WTC11 (cell line): Measurements from ENCODE around the gene MRPS23. TPM values are rescaled to one million over a fixed set of nuclear protein-coding genes. Genes with fewer than 3 reads are reported as not detected.
A peak's percentile ranks its signal among the peaks of the same experiment; 100 is the strongest.

ENCODE experiments used
- ATAC-seq: fragments of 200-7000 bp; cut with Tn5 transposase; 2 replicates; pipeline ENCODE4 v1.10.0; 2021; ENCODE audit warnings: mild to moderate bottlenecking, moderate library complexity
- CTCF ChIA-PET: fragments of 300-600 bp; sonication (Branson Sonifier 250); formaldehyde crosslinking; loops from one replicate; lab custom pipeline; 2021; ENCODE audit warnings: antibody characterized with exemption; lab: Charles Lee
- POLR2A ChIA-PET: fragments of 350-600 bp; sonication (Branson Sonifier 250); formaldehyde crosslinking; loops from one replicate; lab custom pipeline; 2021; ENCODE audit warnings: antibody characterized with exemption; lab: Charles Lee
- DNase-seq: peaks from one replicate; pipeline ENCODE4 v3.0.0; 2021; ENCODE audit warnings: low spot score
- H3K27ac Mint-ChIP-seq: 2 replicates; pipeline ENCODE4 v1.8.0; 2021; ENCODE audit warnings: mixed read lengths
- H3K27me3 Mint-ChIP-seq: 2 replicates; pipeline ENCODE4 v1.8.0; 2021; ENCODE audit warnings: low read depth, mild to moderate bottlenecking, moderate library complexity, mixed read lengths
- H3K36me3 Mint-ChIP-seq: 2 replicates; pipeline ENCODE4 v1.8.0; 2021; ENCODE audit warnings: mixed read lengths
- H3K4me1 Mint-ChIP-seq: 2 replicates; pipeline ENCODE4 v1.8.0; 2022; ENCODE audit warnings: mixed read lengths
- H3K4me3 Mint-ChIP-seq: 2 replicates; pipeline ENCODE4 v1.8.0; 2021; ENCODE audit warnings: mild to moderate bottlenecking, moderate library complexity, mixed read lengths
- H3K9me3 Mint-ChIP-seq: 2 replicates; pipeline ENCODE4 v1.8.0; 2021; ENCODE audit warnings: mixed read lengths
- EMX1 ChIP-seq: fragments of 250-450 bp; sonication (Bioruptor Pico); IDR thresholded peaks from 2 replicates; pipeline ENCODE4 v1.8.0; 2021; ENCODE audit warnings: mild to moderate bottlenecking
- FOXJ3 ChIP-seq: sonication (generic); formaldehyde crosslinking; IDR thresholded peaks from 2 replicates; pipeline ENCODE4 v1.9.0; 2021; ENCODE audit warnings: missing genetic modification reagents, mild to moderate bottlenecking, borderline replicate concordance
- GRHL2 ChIP-seq: fragments of 250-450 bp; sonication (Bioruptor Pico); IDR thresholded peaks from 2 replicates; pipeline ENCODE4 v1.8.0; 2022; ENCODE audit warnings: mild to moderate bottlenecking, moderate library complexity; ENCODE audit not compliant: insufficient replicate concordance, severe bottlenecking
- GTF2I ChIP-seq: fragments of 250-450 bp; sonication (Bioruptor Pico); conservative IDR thresholded peaks from 2 replicates; pipeline ENCODE4 v1.4.0; 2021; ENCODE audit warnings: mild to moderate bottlenecking
- MYBL2 ChIP-seq: sonication (generic); formaldehyde crosslinking; IDR thresholded peaks from 2 replicates; pipeline ENCODE4 v1.8.1; 2023; ENCODE audit warnings: mild to moderate bottlenecking, moderate library complexity, missing genetic modification reagents
- NR3C1 ChIP-seq: sonication (generic); formaldehyde crosslinking; conservative IDR thresholded peaks from 2 replicates; pipeline ENCODE4 v1.8.1; 2023; ENCODE audit warnings: low read depth, mild to moderate bottlenecking, missing genetic modification reagents
- SMAD3 ChIP-seq: sonication (generic); formaldehyde crosslinking; IDR thresholded peaks from 2 replicates; pipeline ENCODE4 v1.8.0; 2022; ENCODE audit warnings: missing genetic modification reagents, mild to moderate bottlenecking, borderline replicate concordance
- SOX15 ChIP-seq: fragments of 250-450 bp; sonication (Bioruptor Pico); IDR thresholded peaks from 2 replicates; pipeline ENCODE4 v1.9.0; 2021; ENCODE audit warnings: mild to moderate bottlenecking
- SP1 ChIP-seq: sonication (generic); formaldehyde crosslinking; conservative IDR thresholded peaks from 2 replicates; pipeline ENCODE4 v1.8.1; 2022; ENCODE audit warnings: missing genetic modification reagents
- ZNF232 ChIP-seq: sonication (generic); formaldehyde crosslinking; IDR thresholded peaks from 2 replicates; pipeline ENCODE4 v1.8.0; 2022; ENCODE audit warnings: mild to moderate bottlenecking, missing genetic modification reagents
- ZNF317 ChIP-seq: sonication (generic); formaldehyde crosslinking; IDR thresholded peaks from 2 replicates; pipeline ENCODE4 v1.8.1; 2023; ENCODE audit warnings: low read depth, mild to moderate bottlenecking, moderate library complexity, missing genetic modification reagents, borderline replicate concordance
- total RNA-seq: library from RNA; stranded (reverse); gene quantifications from 3 replicates; pipeline ENCODE4 v1.2.3, GENCODE V29; 2021
- TF ChIP-seq, protein P1 (sequence below): sonication (generic); formaldehyde crosslinking; IDR thresholded peaks from 2 replicates; pipeline ENCODE4 v1.8.1; 2023; ENCODE audit warnings: mild to moderate bottlenecking, moderate library complexity, missing genetic modification reagents
- TF ChIP-seq, protein P2 (sequence below): sonication (generic); formaldehyde crosslinking; IDR thresholded peaks from 2 replicates; pipeline ENCODE4 v1.8.1; 2022; ENCODE audit warnings: low read depth, missing genetic modification reagents, borderline replicate concordance
- TF ChIP-seq, protein P3 (sequence below): fragments of 250-450 bp; sonication (Bioruptor Pico); IDR thresholded peaks from 2 replicates; pipeline ENCODE4 v1.9.0; 2021; ENCODE audit warnings: mild to moderate bottlenecking
- TF ChIP-seq, protein P4 (sequence below): sonication (generic); formaldehyde crosslinking; IDR thresholded peaks from 2 replicates; pipeline ENCODE4 v1.8.1; 2022; ENCODE audit warnings: missing genetic modification reagents, borderline replicate concordance
- TF ChIP-seq, protein P5 (sequence below): sonication (generic); formaldehyde crosslinking; IDR thresholded peaks from 2 replicates; pipeline ENCODE4 v1.8.0; 2022; ENCODE audit warnings: mild to moderate bottlenecking, missing genetic modification reagents
- TF ChIP-seq, protein P6 (sequence below): sonication (generic); formaldehyde crosslinking; IDR thresholded peaks from 2 replicates; pipeline ENCODE4 v1.8.0; 2022; ENCODE audit warnings: mild to moderate bottlenecking, missing genetic modification reagents
- TF ChIP-seq, protein P7 (sequence below): sonication (generic); formaldehyde crosslinking; IDR thresholded peaks from 2 replicates; pipeline ENCODE4 v1.8.0; 2023; ENCODE audit warnings: missing genetic modification reagents
- TF ChIP-seq, protein P8 (sequence below): fragments of 250-450 bp; sonication (Bioruptor Pico); IDR thresholded peaks from 2 replicates; pipeline ENCODE4 v2.1.2; 2022; ENCODE audit warnings: mild to moderate bottlenecking, moderate library complexity

Gene MRPS23
- total RNA-seq, 1 experiment from 2014 or later = 65.3 TPM

DNA sequence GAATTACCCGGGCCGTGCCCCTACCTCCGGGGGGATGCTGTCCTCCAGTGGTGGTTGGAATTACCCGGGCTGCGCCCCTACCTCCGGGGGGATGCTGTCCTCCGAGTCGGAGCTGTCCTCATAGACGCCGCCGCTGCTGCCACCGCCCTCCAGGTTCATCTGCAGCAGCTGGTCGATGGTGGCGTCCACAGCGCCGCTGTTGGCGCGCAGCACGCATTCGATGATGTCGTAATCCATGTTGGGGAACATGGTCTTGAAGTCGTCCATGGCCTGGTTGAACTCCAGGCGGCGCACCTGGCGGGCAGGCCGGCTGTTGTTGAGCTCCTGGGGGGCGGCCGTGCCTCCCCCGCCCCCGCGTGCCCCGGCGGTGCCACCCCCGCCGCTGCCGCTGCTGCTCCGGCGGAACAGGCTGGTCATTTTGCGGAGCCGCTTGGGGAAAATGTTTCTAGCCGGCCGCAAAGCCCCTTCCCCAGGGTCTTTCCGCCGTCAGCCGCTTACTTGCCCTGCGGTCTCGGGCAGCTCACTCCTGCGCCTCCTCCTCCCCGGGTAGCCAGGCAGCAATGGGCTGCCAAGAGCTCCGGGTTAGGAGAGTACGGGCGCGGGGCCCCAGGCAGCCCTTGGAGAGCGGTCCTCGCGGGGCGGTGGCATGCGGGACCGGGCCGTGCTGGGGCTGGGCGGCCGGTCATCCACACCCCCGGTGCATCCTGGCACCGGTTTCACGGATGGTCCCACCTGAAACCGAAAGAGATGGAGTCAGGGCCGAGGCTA lies 35.5 kb upstream of the MRPS23 start:
- no peak overlapping the region for H3K4me3 Mint-ChIP-seq
- peaks cover 9% of the 10 kb centered on the region; the same call in 1 of the 2 replicates for H3K36me3 Mint-ChIP-seq
- ChIA-PET CTCF (interaction anchor here (0.9 to 1.7 kb wide), 5 partner anchors 9 to 114 kb away, joined by 3 to 4 read pairs (median 3); no protein-coding TSS in a partner anchor), POLR2A (no interaction called here)
- no peak for ATAC-seq
- no peak for TF ChIP-seq NR3C1 (CRISPR knock-in tag)
- no peak for TF ChIP-seq SOX15 (CRISPR knock-in tag)
- no peaks in the 10 kb centered on the region for H3K27me3 Mint-ChIP-seq
- peaks cover 7% of the 10 kb centered on the region; the same call in 1 of the 2 replicates for H3K9me3 Mint-ChIP-seq
- H3K27ac Mint-ChIP-seq = no peak overlapping the region
- H3K4me1 Mint-ChIP-seq = peaks cover 24% of the 10 kb centered on the region
- DNase-seq = no peak

DNA sequence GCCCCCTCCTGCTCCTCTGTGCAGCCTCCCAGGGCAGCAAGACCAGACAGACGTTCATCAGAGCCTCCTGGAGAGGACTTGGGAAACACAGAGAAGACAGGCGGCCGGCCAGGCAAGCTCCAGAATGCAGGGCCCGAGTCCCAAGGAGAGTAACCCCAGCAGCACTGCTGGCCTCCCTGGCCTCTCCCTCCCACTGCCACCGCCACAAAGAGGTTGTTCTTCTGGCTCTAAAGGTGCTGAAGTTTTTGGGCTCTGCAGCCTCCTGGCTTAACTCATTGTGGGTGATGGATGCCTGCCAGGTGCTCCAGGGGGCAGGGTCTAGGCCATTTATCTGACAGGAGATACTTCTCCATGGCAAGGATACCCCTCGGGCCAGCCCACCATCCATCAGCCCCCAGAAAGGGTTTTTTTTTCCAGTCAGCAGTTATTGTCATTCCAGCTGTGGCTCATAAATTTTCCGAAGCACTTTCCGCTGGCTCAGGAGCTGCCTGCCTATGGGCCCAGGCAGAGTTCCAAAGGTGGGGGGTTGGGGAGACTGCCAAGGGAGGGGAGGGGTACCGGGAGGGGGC lies 32.0 kb upstream of the MRPS23 start:
- ChIA-PET CTCF (interaction anchor here (0.9 to 3.3 kb wide), 4 partner anchors 8 to 25 kb away, joined by 3 to 16 read pairs (median 4); no protein-coding TSS in a partner anchor), POLR2A (interaction anchor here (1.0 kb wide), 1 partner anchor 20 kb away, joined by 3 read pairs; no protein-coding TSS in a partner anchor)
- Mint-ChIP-seq H3K36me3 (peaks cover 9% of the 10 kb centered on the region; the same call in 1 of the 2 replicates), H3K9me3 (peaks cover 7% of the 10 kb centered on the region; the same call in 1 of the 2 replicates), H3K4me3 (no peak overlapping the region), H3K4me1 (peaks cover 51% of the 10 kb centered on the region), H3K27me3 (0 out of 2 replicates have a peak, but pooled peaks cover 3% of the 10 kb centered on the region), H3K27ac (peak overlapping the region; percentile 71; the same call in 1 of the 2 replicates)
- DNase-seq (no peak), ATAC-seq (no peak)
- TF ChIP-seq, protein P1, sequence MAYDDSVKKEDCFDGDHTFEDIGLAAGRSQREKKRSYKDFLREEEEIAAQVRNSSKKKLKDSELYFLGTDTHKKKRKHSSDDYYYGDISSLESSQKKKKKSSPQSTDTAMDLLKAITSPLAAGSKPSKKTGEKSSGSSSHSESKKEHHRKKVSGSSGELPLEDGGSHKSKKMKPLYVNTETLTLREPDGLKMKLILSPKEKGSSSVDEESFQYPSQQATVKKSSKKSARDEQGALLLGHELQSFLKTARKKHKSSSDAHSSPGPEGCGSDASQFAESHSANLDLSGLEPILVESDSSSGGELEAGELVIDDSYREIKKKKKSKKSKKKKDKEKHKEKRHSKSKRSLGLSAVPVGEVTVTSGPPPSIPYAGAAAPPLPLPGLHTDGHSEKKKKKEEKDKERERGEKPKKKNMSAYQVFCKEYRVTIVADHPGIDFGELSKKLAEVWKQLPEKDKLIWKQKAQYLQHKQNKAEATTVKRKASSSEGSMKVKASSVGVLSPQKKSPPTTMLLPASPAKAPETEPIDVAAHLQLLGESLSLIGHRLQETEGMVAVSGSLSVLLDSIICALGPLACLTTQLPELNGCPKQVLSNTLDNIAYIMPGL (CRISPR knock-in tag) = no peak
- no peak for TF ChIP-seq SMAD3 (CRISPR knock-in tag)
- TF ChIP-seq SP1 (CRISPR knock-in tag) = no peak
- TF ChIP-seq, protein P2, sequence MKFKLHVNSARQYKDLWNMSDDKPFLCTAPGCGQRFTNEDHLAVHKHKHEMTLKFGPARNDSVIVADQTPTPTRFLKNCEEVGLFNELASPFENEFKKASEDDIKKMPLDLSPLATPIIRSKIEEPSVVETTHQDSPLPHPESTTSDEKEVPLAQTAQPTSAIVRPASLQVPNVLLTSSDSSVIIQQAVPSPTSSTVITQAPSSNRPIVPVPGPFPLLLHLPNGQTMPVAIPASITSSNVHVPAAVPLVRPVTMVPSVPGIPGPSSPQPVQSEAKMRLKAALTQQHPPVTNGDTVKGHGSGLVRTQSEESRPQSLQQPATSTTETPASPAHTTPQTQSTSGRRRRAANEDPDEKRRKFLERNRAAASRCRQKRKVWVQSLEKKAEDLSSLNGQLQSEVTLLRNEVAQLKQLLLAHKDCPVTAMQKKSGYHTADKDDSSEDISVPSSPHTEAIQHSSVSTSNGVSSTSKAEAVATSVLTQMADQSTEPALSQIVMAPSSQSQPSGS (CRISPR knock-in tag) = no peak
- no peak for TF ChIP-seq GRHL2
- TF ChIP-seq, protein P3, sequence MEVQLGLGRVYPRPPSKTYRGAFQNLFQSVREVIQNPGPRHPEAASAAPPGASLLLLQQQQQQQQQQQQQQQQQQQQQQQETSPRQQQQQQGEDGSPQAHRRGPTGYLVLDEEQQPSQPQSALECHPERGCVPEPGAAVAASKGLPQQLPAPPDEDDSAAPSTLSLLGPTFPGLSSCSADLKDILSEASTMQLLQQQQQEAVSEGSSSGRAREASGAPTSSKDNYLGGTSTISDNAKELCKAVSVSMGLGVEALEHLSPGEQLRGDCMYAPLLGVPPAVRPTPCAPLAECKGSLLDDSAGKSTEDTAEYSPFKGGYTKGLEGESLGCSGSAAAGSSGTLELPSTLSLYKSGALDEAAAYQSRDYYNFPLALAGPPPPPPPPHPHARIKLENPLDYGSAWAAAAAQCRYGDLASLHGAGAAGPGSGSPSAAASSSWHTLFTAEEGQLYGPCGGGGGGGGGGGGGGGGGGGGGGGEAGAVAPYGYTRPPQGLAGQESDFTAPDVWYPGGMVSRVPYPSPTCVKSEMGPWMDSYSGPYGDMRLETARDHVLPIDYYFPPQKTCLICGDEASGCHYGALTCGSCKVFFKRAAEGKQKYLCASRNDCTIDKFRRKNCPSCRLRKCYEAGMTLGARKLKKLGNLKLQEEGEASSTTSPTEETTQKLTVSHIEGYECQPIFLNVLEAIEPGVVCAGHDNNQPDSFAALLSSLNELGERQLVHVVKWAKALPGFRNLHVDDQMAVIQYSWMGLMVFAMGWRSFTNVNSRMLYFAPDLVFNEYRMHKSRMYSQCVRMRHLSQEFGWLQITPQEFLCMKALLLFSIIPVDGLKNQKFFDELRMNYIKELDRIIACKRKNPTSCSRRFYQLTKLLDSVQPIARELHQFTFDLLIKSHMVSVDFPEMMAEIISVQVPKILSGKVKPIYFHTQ (CRISPR knock-in tag) = no peak
- TF ChIP-seq, protein P4, sequence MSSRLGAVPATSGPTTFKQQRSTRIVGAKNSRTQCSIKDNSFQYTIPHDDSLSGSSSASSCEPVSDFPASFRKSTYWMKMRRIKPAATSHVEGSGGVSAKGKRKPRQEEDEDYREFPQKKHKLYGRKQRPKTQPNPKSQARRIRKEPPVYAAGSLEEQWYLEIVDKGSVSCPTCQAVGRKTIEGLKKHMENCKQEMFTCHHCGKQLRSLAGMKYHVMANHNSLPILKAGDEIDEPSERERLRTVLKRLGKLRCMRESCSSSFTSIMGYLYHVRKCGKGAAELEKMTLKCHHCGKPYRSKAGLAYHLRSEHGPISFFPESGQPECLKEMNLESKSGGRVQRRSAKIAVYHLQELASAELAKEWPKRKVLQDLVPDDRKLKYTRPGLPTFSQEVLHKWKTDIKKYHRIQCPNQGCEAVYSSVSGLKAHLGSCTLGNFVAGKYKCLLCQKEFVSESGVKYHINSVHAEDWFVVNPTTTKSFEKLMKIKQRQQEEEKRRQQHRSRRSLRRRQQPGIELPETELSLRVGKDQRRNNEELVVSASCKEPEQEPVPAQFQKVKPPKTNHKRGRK (CRISPR knock-in tag) = no peak
- no peak for TF ChIP-seq ZNF232 (CRISPR knock-in tag)
- TF ChIP-seq, protein P5, sequence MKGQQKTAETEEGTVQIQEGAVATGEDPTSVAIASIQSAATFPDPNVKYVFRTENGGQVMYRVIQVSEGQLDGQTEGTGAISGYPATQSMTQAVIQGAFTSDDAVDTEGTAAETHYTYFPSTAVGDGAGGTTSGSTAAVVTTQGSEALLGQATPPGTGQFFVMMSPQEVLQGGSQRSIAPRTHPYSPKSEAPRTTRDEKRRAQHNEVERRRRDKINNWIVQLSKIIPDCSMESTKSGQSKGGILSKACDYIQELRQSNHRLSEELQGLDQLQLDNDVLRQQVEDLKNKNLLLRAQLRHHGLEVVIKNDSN = no peak
- TF ChIP-seq, protein P6, sequence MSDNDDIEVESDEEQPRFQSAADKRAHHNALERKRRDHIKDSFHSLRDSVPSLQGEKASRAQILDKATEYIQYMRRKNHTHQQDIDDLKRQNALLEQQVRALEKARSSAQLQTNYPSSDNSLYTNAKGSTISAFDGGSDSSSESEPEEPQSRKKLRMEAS = no peak
- TF ChIP-seq MYBL2 (CRISPR knock-in tag) = no peak
- no peak for TF ChIP-seq FOXJ3
- TF ChIP-seq, protein P7, sequence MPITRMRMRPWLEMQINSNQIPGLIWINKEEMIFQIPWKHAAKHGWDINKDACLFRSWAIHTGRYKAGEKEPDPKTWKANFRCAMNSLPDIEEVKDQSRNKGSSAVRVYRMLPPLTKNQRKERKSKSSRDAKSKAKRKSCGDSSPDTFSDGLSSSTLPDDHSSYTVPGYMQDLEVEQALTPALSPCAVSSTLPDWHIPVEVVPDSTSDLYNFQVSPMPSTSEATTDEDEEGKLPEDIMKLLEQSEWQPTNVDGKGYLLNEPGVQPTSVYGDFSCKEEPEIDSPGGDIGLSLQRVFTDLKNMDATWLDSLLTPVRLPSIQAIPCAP (CRISPR knock-in tag) = no peak
- TF ChIP-seq EMX1 (CRISPR knock-in tag) = no peak
- TF ChIP-seq GTF2I (CRISPR knock-in tag) = no peak
- TF ChIP-seq, protein P8, sequence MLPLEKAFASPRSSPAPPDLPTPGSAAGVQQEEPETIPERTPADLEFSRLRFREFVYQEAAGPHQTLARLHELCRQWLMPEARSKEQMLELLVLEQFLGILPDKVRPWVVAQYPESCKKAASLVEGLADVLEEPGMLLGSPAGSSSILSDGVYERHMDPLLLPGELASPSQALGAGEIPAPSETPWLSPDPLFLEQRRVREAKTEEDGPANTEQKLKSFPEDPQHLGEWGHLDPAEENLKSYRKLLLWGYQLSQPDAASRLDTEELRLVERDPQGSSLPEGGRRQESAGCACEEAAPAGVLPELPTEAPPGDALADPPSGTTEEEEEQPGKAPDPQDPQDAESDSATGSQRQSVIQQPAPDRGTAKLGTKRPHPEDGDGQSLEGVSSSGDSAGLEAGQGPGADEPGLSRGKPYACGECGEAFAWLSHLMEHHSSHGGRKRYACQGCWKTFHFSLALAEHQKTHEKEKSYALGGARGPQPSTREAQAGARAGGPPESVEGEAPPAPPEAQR (CRISPR knock-in tag) = no peak
- TF ChIP-seq ZNF317 (CRISPR knock-in tag) = no peak
- no peak for TF ChIP-seq NR3C1 (CRISPR knock-in tag)
- TF ChIP-seq, all 79 proteins: peak for 0
